Sciatic nerve (tissue), 2 donors: ENCODE results near the gene ITGB3BP. TPM values are rescaled to one million over a fixed set of nuclear protein-coding genes. Genes with fewer than 3 reads are reported as not detected.
"Not testable (repeated sequence)": the region's sequence is repeated elsewhere in the genome, so short reads cannot be mapped to it uniquely, and the experiment has no call there.

ENCODE experiments used
- ATAC-seq: fragments of 200-7000 bp; cut with Tn5 transposase; one replicate; pipeline ENCODE4 v1.9.1; 2020; ENCODE audit warnings: mild to moderate bottlenecking, moderate library complexity
- DNase-seq: peaks from one replicate; pipeline ENCODE4 v3.0.0-alpha.2; 2020; ENCODE audit warnings: low spot score
- intact Hi-C: fragments of 100-400 bp; cut with DNase I; formaldehyde crosslinking; loops from one replicate; pipeline ENCODE4 v1.14.2; 2022
- total RNA-seq: library from RNA; stranded (reverse); fragmentation: NEBNext Ultra II Directional; extraction: Animal tissue kit (Norgen Biotek cat#: 25700); gene quantifications from one replicate; pipeline ENCODE4 v1.2.1, GENCODE V29; 2021
- donor health status: DM: no; HTN: no; CAD: no.
- donor health status: DM: no; HTN: no; CAD: no.

Gene ITGB3BP, protein sequence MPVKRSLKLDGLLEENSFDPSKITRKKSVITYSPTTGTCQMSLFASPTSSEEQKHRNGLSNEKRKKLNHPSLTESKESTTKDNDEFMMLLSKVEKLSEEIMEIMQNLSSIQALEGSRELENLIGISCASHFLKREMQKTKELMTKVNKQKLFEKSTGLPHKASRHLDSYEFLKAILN
- total RNA-seq, result 30.2 TPM

GRCh38 chr1:63522891-63523728, at the start of gene ITGB3BP, which contains the start of gene EFCAB7:
TSS of gene ITGB3BP (minus strand) at chr1:63523225. CDS start at chr1:63523133, 92 bp downstream.
TSS of gene EFCAB7 (plus strand) at chr1:63523525. CDS start at chr1:63525573, 2,048 bp downstream.
- DNase-seq (peak; percentile 87), ATAC-seq (peak; percentile 98)
- intact Hi-C loops, result no loop called here

GRCh38 chr1:63572686-63573085, 49.7 kb upstream of the ITGB3BP start:
- ATAC-seq, DNase-seq, intact Hi-C loops: not testable (repeated sequence)

DNA sequence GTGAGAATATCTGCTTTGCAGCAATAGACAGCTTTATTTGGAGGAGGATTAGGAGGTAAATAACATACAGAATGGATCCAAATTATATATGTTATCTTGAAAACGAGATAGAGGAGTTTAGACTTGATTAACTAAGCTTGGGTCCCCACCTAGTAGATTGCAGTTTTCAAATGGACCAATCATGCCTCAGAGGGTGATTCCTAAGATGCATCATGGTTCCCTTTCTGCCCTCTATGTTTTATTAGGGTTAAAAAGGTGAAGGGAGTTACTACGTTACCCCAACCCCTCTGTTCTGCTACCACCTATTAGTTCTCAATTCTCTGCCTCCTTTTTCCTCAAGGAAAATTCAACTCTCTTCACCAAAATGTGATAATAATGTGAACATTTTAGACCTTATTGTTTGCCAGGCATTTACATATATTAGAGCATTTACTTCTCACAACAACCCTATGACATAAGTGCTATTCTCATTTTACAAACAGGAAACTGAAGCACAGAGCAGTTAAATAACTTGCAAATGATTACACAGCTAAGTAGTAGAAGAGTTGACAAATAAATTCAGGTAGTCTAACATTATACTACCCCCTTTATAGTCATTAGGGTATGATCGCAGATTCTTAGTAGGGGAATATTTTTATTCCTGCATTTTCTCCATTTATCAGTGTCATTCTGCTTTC, 46.8 kb upstream of the ITGB3BP start:
- no peak for ATAC-seq
- DNase-seq, result no peak
- intact Hi-C loops, result no loop called here

DNA sequence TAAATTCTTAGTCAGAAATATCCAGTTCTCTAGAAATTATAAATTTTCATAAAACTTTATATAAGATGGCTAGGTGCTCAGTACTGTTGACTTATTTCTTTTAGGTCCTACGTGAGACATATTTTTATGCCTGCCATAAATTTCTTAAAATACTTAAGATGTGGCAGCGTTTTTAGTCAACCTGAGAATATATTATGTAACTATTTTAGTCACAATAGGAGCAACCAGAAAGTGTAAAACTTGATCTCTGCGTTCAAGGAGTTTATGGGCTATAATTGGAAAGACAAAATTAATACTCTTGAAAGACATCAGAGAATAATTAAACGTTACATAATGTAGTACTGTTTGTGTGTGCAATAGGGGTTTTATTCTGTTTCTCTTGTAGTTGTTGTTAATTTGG, 46.0 kb upstream of the ITGB3BP start:
- ATAC-seq (no peak), DNase-seq (no peak)
- intact Hi-C loops, result no loop called here

- DNase-seq (no peak), ATAC-seq (no peak)
- intact Hi-C loops, result no loop called here
Measured at GRCh38 chr1:63563745-63564144, 40.7 kb upstream of the ITGB3BP start.

DNA sequence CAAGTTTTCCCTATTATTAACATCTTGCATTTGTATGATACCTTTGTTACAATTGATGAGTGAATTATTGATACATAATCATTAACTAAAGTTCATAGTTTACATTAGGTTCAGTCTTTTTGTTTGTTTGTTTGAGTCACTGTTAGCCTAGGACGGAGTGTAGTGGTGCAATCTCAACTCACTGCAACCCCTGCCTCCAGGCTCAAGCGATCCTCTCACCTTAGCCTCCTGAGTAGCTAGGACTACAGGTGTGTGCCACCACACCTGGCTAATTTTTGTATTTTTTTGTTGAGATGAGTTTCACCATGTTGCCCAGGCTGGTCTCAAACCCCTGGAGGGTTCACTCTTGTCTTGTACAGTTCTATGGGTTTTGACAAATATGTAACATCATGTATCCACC, 36.3 kb upstream of the ITGB3BP start:
- ATAC-seq (no peak), DNase-seq (no peak)

GRCh38 chr1:63557365-63557987, 34.5 kb upstream of the ITGB3BP start:
- intact Hi-C loops, result no loop called here
- DNase-seq, result no peak
- no peak for ATAC-seq

More for the DNA sequence above, 36.3 kb upstream of the ITGB3BP start:
- intact Hi-C loops, result no loop called here

- intact Hi-C loops, result no loop called here
- DNase-seq, result no peak
Measured at GRCh38 chr1:63555480-63555879, 32.5 kb upstream of the ITGB3BP start.

GRCh38 chr1:63548877-63549276, 25.9 kb upstream of the ITGB3BP start:
- intact Hi-C loops, result no loop called here
- ATAC-seq (no peak), DNase-seq (no peak)

More at GRCh38 chr1:63555480-63555879, 32.5 kb upstream of the ITGB3BP start:
- ATAC-seq, result no peak

- DNase-seq, result no peak
- ATAC-seq, result no peak
- intact Hi-C loops, result no loop called here
Measured at GRCh38 chr1:63548303-63548702, 25.3 kb upstream of the ITGB3BP start.

DNA sequence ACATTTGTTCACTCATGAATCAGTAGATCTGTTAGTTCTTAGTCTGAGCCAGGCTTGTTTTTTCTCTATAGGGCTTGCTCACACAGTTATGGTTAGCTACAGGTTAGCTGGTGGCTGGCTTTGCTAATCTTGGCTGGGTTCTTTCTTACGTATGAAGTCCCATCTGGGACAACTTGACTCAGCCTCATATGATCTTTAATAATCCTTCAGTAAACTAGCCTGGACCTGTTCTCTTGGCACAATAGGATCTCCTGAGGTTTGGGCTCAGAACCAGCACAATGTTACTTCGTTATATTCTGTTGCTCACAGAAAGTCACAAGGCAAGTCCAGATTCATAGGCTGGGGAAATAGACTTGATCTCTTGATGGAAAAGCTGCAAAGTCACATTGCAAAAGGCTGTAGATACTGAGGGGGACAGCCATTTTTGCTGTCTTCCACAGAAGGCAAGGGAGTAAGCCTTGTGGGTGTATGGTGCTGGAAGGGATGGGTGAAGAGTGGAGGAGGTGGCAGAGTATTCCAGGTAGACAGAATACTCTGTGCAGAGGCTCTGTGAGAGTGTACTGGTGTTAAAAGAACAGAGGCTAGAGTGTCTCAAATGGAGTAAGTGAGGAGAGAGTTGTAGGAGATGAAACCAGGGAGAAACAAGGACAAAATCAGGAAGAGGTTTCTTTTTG, 24.7 kb upstream of the ITGB3BP start:
- intact Hi-C loops, result no loop called here
- ATAC-seq (peak; percentile 94), DNase-seq (no peak)

- intact Hi-C loops, result no loop called here
- DNase-seq, result no peak
- ATAC-seq, result no peak
Measured at GRCh38 chr1:63545780-63546179, 22.8 kb upstream of the ITGB3BP start.

GRCh38 chr1:63537940-63538339, 14.9 kb upstream of the ITGB3BP start:
- intact Hi-C loops, result no loop called here
- DNase-seq (no peak), ATAC-seq (no peak)

- intact Hi-C loops, result no loop called here
- ATAC-seq, result no peak
Measured at GRCh38 chr1:63537006-63537405, 14.0 kb upstream of the ITGB3BP start.

GRCh38 chr1:63534406-63534805, 11.4 kb upstream of the ITGB3BP start:
- intact Hi-C loops, result no loop called here
- ATAC-seq (no peak), DNase-seq (no peak)

More at GRCh38 chr1:63537006-63537405, 14.0 kb upstream of the ITGB3BP start:
- no peak for DNase-seq

GRCh38 chr1:63533931-63534330, 10.9 kb upstream of the ITGB3BP start:
- ATAC-seq (no peak), DNase-seq (no peak)
- intact Hi-C loops, result no loop called here

DNA sequence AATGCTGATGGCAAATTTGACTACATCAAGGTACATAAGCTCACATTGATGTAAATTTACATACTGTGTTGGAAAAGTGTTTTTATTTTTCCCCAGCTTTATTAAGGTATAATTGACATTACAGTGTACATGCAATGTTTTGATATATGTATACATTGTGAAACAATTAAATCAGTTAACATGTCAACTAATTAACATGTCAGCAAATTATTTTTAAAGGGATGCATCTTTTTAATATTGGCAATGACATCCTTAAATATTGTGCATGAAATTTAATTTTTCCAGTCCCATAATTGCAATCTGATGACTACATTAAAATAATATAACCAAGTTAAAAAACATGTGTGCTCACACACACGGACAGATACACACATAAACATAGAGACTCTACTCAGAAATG, 9.7 kb upstream of the ITGB3BP start:
- ATAC-seq (no peak), DNase-seq (no peak)
- intact Hi-C loops, result no loop called here

GRCh38 chr1:63524201-63524600, 1.2 kb upstream of the ITGB3BP start:
- intact Hi-C loops, result no loop called here
- no peak for DNase-seq
- no peak for ATAC-seq

DNA sequence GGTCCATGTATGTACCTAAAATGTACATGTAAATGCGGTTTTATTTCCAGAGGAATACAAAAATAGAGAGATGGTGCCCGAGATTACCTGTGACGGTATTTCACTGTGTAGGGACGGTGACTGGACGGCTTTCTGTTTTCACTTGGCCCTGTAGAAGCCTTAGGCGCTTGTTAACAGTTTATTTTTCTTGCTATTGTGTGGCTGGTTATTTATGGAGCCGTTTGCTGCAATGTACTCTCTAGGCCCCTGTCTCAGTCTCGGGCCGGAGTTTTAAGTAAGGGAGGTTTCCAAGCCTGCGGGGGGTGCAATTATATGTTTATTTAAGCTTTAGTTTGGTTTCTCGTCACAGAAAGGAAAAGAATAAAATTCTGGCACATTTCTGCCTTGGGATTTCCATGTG, 713 bp upstream of the ITGB3BP start:
- intact Hi-C loops, result no loop called here
- DNase-seq, result no peak
- peak; percentile 50 for ATAC-seq
